GM12865 (cell line): ENCODE data around the gene SORL1.

Source experiments
- DNase-seq: peaks from one replicate; pipeline ENCODE4 v3.0.0; 2010; ENCODE audit warnings: low read depth
- H3K4me3 ChIP-seq: 2 replicates; pipeline ENCODE4 v1.5.1; 2011; ENCODE audit warnings: mild to moderate bottlenecking, low read depth, low read length, control low read depth
- CTCF ChIP-seq: IDR thresholded peaks from 2 replicates; pipeline ENCODE4 v1.5.1; 2011; ENCODE audit warnings: low read length, control low read depth, low read depth, inconsistent platforms; ENCODE audit not compliant: insufficient read depth; ENCODE audit errors: missing control alignments

SORL1 gene

GRCh38 chr11:121452609-121453150, 566 bp downstream of the SORL1 start, which contains the start of gene SORL1-AS1:
Gene SORL1-AS1, minus strand, starts transcription at chr11:121452967.
- peak; percentile 76 for DNase-seq
- TF ChIP-seq CTCF, result no peak
- H3K4me3 ChIP-seq, result peak within 1 kb of the TSS; percentile 84

GRCh38 chr11:121453589-121454299, 1.6 kb downstream of the SORL1 start:
- peak overlapping the region; percentile 84 for H3K4me3 ChIP-seq
- TF ChIP-seq CTCF, result no peak
- peak; percentile 54 for DNase-seq

GRCh38 chr11:121455115-121455514, 3.0 kb downstream of the SORL1 start:
- peak overlapping the region; percentile 84 for H3K4me3 ChIP-seq
- DNase-seq, result no peak
- no peak for TF ChIP-seq CTCF

GRCh38 chr11:121456151-121456550, 4.0 kb downstream of the SORL1 start:
- DNase-seq, result no peak
- no peak overlapping the region for H3K4me3 ChIP-seq

GRCh38 chr11:121456816-121457431, 4.8 kb downstream of the SORL1 start:
- no peak for DNase-seq
- no peak for TF ChIP-seq CTCF
- no peak overlapping the region for H3K4me3 ChIP-seq

More at GRCh38 chr11:121456151-121456550, 4.0 kb downstream of the SORL1 start:
- no peak for TF ChIP-seq CTCF

- TF ChIP-seq CTCF, result no peak
- H3K4me3 ChIP-seq, result no peak overlapping the region
- DNase-seq, result no peak
Observed at GRCh38 chr11:121458551-121458950, 6.4 kb downstream of the SORL1 start.
